GM21786 (cell line): ENCODE results near the gene CLIP1.
"Not testable (repeated sequence)": the region's sequence is repeated elsewhere in the genome, so short reads cannot be mapped to it uniquely, and the experiment has no call there.

Experiments
- ATAC-seq: cut with Tn5 transposase; IDR thresholded peaks from one replicate; pipeline ENCODE4 v1.9.1; 2021; ENCODE audit not compliant: unreplicated experiment

Gene CLIP1

DNA sequence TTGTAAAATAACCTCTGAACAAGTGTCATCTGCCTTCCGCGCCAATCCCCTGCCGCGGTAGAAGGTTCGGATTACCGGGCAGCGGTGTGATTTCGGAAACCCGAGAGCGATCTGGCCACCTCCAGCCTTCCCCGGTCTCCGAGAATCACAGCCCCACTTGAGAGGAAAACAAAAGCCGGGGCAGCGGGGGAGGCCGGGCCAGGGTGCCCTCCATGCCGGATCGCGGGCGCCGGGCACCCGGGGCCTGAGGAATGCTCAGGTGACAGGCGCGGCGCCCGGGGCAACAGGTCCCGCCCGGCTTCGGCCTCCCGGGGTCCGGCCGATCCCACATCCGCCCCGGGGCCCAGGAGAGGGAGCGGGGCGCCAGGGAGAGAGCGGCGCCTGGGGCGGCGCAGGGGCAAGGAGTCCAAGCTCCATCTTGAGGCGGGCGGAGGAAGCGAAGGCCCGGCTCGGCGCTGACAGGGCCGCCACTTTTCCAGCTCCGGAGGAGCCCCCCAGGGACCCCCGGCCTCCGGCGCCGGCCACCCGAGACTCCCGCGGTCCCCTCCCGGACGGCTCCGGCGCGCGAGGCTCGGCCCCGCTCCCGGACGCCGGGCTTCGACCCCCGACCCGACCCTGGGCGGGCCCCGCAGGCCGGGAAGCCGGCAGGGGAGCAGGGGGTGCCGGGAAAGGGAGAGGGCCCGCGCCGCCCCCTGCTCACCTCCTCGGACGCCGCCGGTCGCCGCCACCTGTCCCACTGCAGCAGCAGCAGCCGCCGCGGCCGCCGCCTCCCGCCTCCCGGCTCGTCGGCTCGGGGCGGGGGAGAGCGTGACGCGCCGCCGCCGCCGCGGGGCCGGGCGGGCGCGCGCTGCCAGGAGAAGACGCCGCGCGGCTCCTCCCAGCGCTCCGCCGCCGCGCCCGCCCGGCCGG, at the start of gene CLIP1:
Gene CLIP1 (minus strand): TSS at position 849 of the 909 bp plus-strand sequence. CDS start 42,217 bp downstream, outside the sequence.
- ATAC-seq, result peak; percentile 38

DNA sequence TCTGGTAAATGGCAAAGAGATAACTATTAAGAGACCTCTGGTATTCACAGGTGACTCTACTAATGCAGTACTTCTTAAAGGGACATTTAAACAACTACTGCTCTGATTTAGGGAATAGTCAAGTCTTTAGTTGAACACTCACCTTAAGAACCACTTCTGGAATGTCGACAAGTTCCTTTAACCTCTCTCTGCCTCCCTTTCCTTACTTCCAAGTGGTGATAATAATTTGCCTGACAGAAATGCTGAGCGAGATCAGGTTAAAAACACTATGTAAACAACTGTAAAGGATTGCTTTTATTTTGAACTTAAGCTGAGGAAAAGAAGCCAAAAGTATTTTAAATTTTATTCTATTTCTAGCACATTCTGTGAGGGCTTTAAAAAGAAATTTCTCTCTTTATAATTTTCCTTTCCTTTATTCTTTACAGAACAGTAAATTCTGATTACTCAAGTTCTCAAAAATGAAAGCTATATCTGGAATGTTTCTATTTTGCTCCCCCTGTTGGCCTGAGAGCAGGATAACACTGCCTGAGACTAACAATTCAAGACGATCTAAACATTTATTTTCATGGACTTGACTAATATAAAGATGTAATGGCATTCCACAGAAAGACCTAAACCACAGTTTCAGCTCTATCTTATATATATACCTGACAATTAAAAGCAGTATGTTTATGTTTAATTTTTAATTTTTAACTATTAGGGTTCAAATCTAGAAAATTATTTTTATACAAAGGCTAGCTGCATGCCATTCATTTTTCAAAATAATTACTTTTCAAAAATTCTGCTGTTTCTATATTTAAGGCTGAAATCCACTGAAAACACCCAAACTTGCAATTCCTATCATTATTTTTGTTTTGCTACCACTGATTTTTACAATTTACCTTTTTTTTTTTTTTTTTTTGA, 49.1 kb upstream of the CLIP1 start:
- no peak for ATAC-seq

- ATAC-seq, result not testable (repeated sequence)
These were observed 48.1 kb upstream of the CLIP1 start for GRCh38 chr12:122470576-122470975.

- not testable (repeated sequence) for ATAC-seq
These were observed 47.4 kb upstream of the CLIP1 start for GRCh38 chr12:122469856-122470255.

DNA sequence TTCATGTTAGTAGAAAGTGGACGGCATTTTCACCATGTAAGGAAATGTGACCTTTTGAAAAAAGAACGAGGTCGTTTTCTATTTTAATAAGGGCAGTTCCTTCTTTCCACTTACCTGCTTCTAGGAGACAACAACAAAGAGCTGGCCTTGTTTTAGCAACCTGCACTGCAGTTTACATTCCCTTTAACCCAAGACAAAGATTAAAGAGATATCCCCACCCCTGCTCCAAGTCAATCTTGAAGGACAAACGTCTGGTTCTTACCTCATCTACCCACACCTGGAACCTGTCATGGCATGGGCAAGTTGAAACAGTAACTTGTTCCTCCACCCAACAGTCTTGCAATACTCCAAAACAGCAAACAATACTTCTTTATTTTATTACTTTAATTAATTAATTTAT, 45.5 kb upstream of the CLIP1 start:
- no peak for ATAC-seq

- not testable (repeated sequence) for ATAC-seq
These were observed 42.0 kb upstream of the CLIP1 start for GRCh38 chr12:122464317-122465042.

DNA sequence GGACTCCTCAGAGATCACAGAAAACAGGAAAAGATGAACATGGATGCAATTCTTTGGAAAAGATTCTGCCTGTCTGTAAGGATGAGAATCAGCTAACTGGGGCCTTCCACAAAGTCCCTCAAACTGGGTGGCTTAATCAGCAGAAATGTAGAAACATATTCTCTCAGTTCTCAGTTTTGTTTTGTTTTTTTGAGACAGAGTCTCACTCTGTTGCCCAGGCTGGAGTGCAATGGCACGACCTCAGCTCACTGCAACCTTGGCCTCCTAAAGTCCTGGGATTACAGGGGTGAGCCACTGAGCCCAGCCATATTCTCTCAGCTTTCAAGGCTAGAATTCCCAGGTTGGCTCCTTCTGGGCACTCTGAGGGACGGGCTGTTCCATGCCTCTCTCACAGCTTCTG, 38.2 kb upstream of the CLIP1 start:
- ATAC-seq, result no peak

- ATAC-seq, result no peak
These were observed 37.6 kb upstream of the CLIP1 start for GRCh38 chr12:122460061-122460460.

DNA sequence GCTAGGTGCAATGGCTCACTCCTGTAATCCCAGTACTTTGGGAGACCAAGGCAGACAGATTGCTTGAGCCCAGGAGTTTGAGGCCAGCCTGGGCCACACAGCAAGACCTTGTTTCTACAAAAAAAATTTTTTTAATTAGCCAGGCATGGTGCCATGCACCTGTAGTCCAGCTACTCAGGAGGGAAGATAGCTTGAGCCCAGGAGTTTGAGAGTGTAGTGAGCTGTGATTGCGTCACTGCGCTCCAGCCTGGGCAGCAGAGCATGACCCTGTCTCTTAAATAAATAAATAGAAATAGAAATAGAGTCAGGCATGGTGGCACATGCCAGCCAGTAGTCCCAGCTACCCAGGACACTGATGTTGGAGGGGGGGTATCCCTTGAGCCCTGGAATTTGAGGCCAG, 36.7 kb upstream of the CLIP1 start:
- no peak for ATAC-seq

- no peak for ATAC-seq
These were observed 35.9 kb upstream of the CLIP1 start for GRCh38 chr12:122458105-122459035.

DNA sequence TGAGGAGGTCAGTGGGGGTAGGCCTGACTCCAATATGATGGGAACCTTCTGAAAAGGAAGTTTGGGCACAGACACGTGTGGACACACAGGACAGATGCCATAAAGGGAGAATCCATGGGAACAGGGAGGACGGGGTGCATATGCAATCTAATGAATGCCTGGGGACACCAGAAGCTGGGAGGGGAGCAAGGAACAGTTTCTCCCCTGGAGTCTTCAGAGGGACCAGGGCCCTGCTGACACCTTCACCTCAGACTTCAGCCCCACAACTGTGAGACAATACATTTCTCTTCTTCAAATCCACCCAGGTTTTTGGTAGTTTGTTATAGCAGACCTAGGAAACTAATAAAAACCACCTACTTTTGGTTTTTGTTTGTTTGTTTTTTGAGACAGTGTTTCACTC, 35.2 kb upstream of the CLIP1 start:
- ATAC-seq, result no peak

- ATAC-seq, result no peak
These were observed 32.3 kb upstream of the CLIP1 start for GRCh38 chr12:122454739-122455138.

DNA sequence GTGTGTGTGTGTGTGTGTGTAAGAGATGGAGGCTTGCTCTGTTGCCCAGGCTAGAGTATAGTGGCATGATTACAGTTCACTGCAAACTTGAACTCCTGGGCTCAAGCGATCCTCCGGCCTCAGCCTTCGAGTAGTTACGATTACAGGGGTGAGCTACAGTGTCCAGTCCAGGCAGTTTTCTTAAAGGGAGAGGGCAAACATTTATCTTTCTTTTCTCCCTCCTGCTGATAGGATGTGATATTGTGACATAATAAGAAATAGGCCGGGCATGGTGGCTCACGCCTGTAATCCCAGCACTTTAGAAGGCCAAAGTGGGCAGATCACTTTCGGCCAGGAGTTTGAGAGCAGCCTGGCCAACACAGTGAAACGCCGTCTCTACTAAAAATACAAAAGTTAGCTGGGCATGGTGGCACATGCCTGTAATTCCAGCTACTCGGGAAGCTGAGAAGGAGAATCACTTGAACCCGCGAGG, 31.8 kb upstream of the CLIP1 start:
- ATAC-seq, result no peak

DNA sequence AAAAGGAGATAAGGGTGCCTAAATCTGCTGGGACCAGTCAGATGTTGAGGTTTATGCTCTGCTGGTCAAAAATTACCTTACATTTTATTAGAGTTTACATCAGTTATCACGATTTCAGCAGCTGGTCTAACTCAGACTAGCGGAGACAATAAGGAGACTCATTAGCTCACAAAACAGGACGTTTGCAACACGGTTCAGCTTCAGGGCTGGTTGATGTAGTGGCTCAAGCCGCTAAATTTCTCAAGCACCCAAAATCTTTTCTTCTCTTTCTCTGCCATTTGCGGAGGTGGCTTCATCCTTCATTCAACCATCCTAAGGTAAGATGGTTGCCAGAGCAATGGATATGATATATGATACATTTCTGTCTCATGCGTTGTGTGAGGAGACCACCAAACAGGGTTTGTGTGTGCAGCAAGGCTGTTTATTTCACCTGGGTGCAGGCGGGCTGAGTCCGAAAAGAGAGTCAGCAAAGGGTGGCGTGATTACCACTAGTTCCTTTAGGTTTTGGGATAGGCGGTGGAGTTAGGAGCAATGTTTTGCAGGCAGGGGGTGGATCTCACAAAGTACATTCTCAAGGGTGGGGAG, 30.3 kb upstream of the CLIP1 start:
- ATAC-seq, result no peak

- no peak for ATAC-seq
These were observed 26.8 kb upstream of the CLIP1 start for GRCh38 chr12:122449317-122449716.

- not testable (repeated sequence) for ATAC-seq
These were observed 25.4 kb upstream of the CLIP1 start for GRCh38 chr12:122447825-122448224.

- not testable (repeated sequence) for ATAC-seq
These were observed 23.9 kb upstream of the CLIP1 start for GRCh38 chr12:122446390-122446789.

DNA sequence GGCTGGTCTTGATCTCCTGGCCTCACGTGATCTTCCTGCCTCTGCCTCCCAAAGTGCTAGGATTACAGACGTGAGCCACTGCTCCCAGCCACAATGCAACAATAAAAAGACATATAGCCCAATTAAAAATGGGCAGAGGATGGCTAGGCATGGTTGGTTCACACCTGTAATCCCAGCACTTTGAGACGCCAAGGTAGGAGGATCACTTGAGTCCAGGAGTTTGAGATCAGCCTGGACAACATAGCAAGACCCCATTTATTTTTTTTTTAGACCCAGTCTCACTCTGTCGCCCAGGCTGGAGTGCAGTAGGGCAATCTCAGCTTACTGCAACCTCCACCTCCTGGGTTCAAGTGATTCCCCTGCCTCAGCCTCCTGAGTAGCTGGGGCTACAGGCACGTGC, 21.6 kb upstream of the CLIP1 start:
- not testable (repeated sequence) for ATAC-seq

GRCh38 chr12:122438822-122439221, 16.4 kb upstream of the CLIP1 start:
- not testable (repeated sequence) for ATAC-seq
